Activated T-helper 1 cell treated with anti-CD3 and anti-CD28 coated beads, Interleukin-12 subunit alpha, Interleukin-12 subunit beta, Interleukin-2, Interleukin-4 antibody, amounts not matched to agents 30 ng/mL and 10 ng/mL and 1 ng/mL, durations not matched to agents 14 hours and 24 hours and 36 hours (primary cell): Measurements from ENCODE around the gene SYT1. TPM values are rescaled to one million over a fixed set of nuclear protein-coding genes. Genes with fewer than 3 reads are reported as not detected.

Experiments used
- DNase-seq: peaks from one replicate; pipeline ENCODE4 v3.0.0; 2021; ENCODE audit warnings: low spot score
- H3K27ac Mint-ChIP-seq: one replicate; pipeline ENCODE4 v1.8.0; 2021; ENCODE audit warnings: mild to moderate bottlenecking, mixed read lengths
- H3K27me3 Mint-ChIP-seq: one replicate; pipeline ENCODE4 v1.8.0; 2022; ENCODE audit warnings: mild to moderate bottlenecking, moderate library complexity, mixed read lengths; ENCODE audit not compliant: insufficient read depth
- H3K36me3 Mint-ChIP-seq: one replicate; pipeline ENCODE4 v1.8.0; 2021; ENCODE audit warnings: low read depth, mixed read lengths
- H3K4me1 Mint-ChIP-seq: one replicate; pipeline ENCODE4 v1.8.0; 2021; ENCODE audit warnings: low read depth, mixed read lengths
- H3K4me3 Mint-ChIP-seq: one replicate; pipeline ENCODE4 v1.8.0; 2021; ENCODE audit warnings: mild to moderate bottlenecking, moderate library complexity, mixed read lengths
- H3K9me3 Mint-ChIP-seq: one replicate; pipeline ENCODE4 v1.8.0; 2021; ENCODE audit warnings: mixed read lengths
- intact Hi-C: fragments of 100-400 bp; cut with micrococcal nuclease; formaldehyde crosslinking; loops from one replicate; pipeline ENCODE4 v1.15.1; 2024
- total RNA-seq: library from RNA; stranded (reverse); gene quantifications from 2 replicates; pipeline ENCODE4 v1.2.3, GENCODE V29; 2022

The SYT1 gene
- total RNA-seq, 1 donor from 2014 or later, result not detected

DNA sequence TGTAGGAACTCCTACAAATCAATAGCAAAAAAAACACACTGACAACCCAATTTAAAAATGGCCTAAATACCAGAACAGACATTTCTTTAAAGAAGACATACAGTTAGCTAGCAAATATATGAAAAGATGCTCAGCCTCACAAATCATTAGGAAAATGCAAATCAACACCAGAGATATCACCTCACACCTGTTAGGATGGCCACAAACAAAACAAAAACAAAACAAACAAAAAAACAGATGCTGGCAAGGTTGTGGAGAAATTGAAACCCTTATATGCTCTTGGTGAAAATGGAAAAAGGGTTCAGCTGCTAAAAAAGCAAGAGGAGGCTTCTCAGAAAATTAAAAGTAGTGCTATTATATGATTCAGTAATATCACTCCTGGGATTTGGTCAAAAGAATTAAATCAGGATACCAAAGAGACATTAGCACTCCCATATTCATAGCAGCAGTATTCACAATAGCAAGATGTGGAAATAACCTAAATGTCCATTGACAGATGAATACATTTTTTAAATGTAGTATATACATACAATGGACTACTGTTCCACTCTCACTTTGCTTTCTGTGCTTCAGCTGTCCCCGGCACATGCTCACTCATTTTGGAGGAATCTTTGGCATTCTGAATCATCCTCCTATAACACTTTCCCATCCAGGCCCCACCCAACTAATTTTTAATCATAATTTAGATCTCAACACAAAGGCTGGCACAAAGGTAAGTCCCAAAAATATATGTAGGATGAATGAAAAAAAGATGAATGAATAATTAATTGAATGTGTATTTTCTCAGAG is 99.1 kb downstream of the SYT1 start:
- intact Hi-C loops, result no loop called here
- no peaks in the 10 kb centered on the region for H3K36me3 Mint-ChIP-seq
- no peaks in the 10 kb centered on the region for H3K4me1 Mint-ChIP-seq
- DNase-seq, result no peak
- H3K4me3 Mint-ChIP-seq, result no peak overlapping the region
- no peaks in the 10 kb centered on the region for H3K27me3 Mint-ChIP-seq
- H3K27ac Mint-ChIP-seq, result no peak overlapping the region
- H3K9me3 Mint-ChIP-seq, result no peaks in the 10 kb centered on the region

DNA sequence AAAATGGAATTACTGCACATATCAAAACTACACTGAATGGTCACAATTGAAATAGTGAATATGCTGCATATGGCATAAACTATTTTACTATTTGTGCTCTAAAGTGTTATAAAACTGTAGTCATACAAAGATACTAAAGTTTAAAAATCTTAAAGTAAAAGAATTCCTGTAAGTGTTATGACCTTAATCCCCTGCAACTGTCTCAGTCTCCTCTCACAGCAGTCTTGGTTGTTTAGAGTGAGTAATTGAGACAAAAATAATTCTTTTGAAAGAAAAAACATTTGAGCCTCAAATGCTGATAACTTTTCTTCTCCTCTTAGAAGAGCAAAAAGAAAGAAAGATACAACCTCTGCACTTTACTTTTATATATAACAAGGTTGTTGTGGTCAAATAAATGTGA is 99.9 kb downstream of the SYT1 start:
- no peak overlapping the region for H3K4me3 Mint-ChIP-seq
- no peaks in the 10 kb centered on the region for H3K9me3 Mint-ChIP-seq
- no peaks in the 10 kb centered on the region for H3K36me3 Mint-ChIP-seq
- intact Hi-C loops, result no loop called here
- no peak for DNase-seq
- H3K27ac Mint-ChIP-seq, result no peak overlapping the region
- H3K27me3 Mint-ChIP-seq, result no peaks in the 10 kb centered on the region
- H3K4me1 Mint-ChIP-seq, result no peaks in the 10 kb centered on the region

DNA sequence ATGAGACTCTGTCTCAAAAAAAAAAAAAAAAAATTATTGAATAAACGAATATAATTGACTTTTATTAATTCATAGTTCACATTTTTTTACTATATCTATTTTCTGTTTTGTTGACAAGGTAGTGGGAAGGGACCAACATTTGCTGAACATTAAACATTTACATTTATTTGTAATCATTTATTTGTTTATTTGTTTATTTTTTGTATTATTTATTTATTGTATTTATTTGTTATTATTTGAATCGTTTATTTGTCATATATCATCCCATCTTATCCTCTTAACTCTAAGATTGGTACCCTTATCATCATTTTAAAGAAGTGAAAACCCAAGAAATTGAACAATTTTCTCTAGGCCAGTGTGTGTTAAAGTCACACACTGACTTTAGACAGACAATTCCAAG is 101.5 kb downstream of the SYT1 start:
- Mint-ChIP-seq H3K27me3 (no peaks in the 10 kb centered on the region), H3K9me3 (no peaks in the 10 kb centered on the region), H3K36me3 (no peaks in the 10 kb centered on the region), H3K27ac (no peak overlapping the region), H3K4me3 (no peak overlapping the region), H3K4me1 (no peaks in the 10 kb centered on the region)
- intact Hi-C loops, result no loop called here
- DNase-seq, result no peak

DNA sequence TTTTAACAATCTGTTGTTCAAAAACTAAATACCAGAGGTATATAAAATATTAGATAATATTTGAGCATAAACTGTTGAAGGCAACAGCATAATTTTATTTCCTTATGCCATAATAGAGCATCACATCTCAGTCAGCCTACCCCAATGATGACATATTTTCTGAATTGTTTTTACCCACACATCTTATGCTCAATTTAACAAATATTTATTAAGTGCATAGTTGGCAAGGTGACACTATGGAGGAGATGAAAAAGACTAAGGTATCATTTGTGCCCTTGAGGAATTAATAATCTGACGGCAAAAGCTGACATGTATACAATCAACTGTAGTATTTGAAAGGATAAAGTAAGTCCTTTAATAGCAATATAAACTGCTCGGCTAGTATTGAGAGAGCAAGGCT is 102.4 kb downstream of the SYT1 start:
- intact Hi-C loops, result no loop called here
- Mint-ChIP-seq H3K4me3 (no peak overlapping the region), H3K36me3 (no peaks in the 10 kb centered on the region), H3K27me3 (no peaks in the 10 kb centered on the region), H3K4me1 (no peaks in the 10 kb centered on the region), H3K9me3 (no peaks in the 10 kb centered on the region), H3K27ac (no peak overlapping the region)
- no peak for DNase-seq

DNA sequence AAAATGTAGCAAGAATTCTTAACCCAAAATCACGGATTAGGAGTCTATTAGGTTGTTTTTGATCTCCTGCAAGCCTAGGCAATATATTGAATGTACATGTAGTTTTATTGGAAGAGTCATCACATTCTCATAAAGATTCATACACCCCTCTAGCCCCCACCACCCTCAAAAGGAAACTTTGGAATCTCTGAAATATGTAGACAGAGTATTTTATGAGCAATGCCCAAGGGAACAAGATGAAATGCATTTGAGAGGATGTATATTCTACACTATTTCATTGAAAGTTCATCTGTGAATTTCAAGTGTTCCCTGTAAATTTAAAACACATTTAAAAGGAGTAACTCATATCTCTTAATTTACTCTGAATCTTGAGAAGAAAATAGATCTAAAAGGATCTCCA is 103.7 kb downstream of the SYT1 start:
- Mint-ChIP-seq H3K27ac (no peak overlapping the region), H3K4me1 (no peaks in the 10 kb centered on the region), H3K4me3 (no peak overlapping the region), H3K9me3 (no peaks in the 10 kb centered on the region), H3K27me3 (no peaks in the 10 kb centered on the region), H3K36me3 (no peaks in the 10 kb centered on the region)
- intact Hi-C loops, result no loop called here
- DNase-seq, result no peak

DNA sequence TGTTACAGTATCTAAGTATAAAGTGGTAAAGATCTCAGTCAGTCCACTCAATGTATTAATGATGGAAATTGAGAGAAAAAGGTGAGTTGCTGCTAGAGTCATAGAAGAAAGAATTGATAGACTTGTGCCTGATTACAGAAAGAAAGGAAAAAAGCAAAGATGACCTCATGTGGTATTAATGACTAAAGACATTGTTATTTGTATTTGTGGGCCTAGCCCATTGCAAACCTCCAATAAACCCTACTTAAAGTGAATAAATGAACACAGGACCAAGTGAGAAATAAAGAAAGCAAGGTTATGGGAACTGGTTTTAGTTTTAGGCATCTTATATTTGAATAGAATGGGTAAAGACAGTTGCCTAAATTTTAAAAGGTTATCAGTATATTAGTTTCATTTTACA is 105.5 kb downstream of the SYT1 start:
- H3K4me3 Mint-ChIP-seq, result no peak overlapping the region
- H3K9me3 Mint-ChIP-seq, result no peaks in the 10 kb centered on the region
- no peak overlapping the region for H3K27ac Mint-ChIP-seq
- H3K27me3 Mint-ChIP-seq, result no peaks in the 10 kb centered on the region
- H3K36me3 Mint-ChIP-seq, result no peaks in the 10 kb centered on the region
- DNase-seq, result no peak
- intact Hi-C loops, result no loop called here
- H3K4me1 Mint-ChIP-seq, result no peaks in the 10 kb centered on the region

DNA sequence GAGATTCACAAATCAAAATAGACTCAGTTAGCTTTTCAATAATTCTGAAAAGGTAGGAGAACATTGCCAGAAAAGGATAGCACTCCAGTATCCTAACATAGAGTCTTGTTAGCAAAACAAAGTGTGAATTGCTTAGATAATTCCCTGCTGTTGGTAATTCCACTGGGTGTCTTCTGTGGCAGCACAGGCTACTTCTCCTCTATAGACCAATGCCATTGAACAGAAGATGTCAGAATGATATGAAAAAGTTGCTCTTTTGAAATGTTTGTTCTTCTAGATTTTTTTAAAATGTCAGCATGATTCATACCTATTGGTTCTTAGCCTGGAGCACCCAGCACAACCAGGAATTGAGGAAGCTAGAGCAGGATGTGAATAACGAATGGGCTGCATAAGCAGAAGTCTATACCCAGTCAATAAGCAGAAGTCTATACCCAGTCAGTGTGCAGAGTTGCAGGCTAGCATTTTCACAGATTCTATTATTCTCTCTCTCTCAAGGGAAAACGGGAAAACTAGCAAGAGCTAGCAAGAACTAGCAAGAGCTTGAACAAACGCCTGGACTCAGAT is 112.8 kb downstream of the SYT1 start:
- Mint-ChIP-seq H3K4me1 (no peaks in the 10 kb centered on the region), H3K4me3 (no peak overlapping the region), H3K27me3 (no peaks in the 10 kb centered on the region), H3K9me3 (peaks cover 4% of the 10 kb centered on the region), H3K27ac (no peak overlapping the region), H3K36me3 (no peaks in the 10 kb centered on the region)
- intact Hi-C loops, result no loop called here
- no peak for DNase-seq

DNA sequence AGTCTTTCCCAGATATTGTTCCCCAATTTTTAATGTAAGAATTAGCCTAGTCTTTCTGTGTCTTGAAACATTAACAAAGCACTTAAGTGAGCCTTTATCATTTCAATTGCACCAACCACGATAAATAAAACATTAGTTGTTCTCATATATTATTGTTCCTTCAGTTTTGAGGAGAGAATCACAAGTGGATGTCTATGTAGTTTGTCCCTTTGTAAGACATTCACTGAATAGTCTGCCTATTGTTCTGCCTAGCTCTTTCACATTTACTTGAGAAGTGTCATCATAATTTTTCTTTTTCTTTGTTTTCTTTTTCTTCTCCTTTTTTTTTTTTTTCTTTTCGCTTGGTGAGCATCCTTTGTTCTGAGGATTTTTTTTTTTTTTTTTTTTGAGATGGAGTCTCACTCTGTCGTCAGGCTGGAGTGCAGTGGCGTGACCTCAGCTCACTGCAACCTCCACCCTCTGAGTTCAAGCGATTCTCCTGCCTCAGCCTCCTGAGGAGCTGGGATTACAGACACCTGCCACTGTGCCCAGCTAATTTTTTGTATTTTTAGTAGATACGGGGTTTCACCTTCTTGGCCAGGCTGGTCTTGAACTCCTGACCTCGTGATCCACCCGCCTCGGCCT is 129.7 kb downstream of the SYT1 start:
- no peak overlapping the region for H3K27ac Mint-ChIP-seq
- H3K4me3 Mint-ChIP-seq, result no peak overlapping the region
- no peaks in the 10 kb centered on the region for H3K9me3 Mint-ChIP-seq
- DNase-seq, result no peak
- no peaks in the 10 kb centered on the region for H3K27me3 Mint-ChIP-seq
- intact Hi-C loops, result no loop called here
- H3K36me3 Mint-ChIP-seq, result no peaks in the 10 kb centered on the region
- H3K4me1 Mint-ChIP-seq, result no peaks in the 10 kb centered on the region

DNA sequence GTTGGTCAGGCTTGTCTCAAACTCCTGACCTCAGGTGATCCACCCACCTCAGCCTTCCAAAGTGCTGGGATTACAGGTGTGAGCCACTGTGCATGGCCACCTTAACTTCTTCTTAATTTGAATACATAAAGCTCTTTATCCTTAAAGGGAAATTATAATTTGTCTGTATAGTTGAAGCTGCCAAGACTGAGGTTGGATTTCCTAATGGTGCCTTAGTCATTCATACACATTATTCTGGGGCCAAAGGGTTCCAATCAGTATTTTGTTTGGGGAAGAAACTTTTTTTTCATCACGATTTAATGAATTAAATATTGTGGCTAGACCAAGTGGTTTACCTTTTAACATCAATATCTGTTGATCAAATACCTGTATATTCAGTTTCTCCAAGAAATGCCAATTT is 135.9 kb downstream of the SYT1 start:
- no peaks in the 10 kb centered on the region for H3K9me3 Mint-ChIP-seq
- intact Hi-C loops, result no loop called here
- H3K4me1 Mint-ChIP-seq, result no peaks in the 10 kb centered on the region
- H3K36me3 Mint-ChIP-seq, result no peaks in the 10 kb centered on the region
- no peak overlapping the region for H3K27ac Mint-ChIP-seq
- no peaks in the 10 kb centered on the region for H3K27me3 Mint-ChIP-seq
- DNase-seq, result no peak
- no peak overlapping the region for H3K4me3 Mint-ChIP-seq

DNA sequence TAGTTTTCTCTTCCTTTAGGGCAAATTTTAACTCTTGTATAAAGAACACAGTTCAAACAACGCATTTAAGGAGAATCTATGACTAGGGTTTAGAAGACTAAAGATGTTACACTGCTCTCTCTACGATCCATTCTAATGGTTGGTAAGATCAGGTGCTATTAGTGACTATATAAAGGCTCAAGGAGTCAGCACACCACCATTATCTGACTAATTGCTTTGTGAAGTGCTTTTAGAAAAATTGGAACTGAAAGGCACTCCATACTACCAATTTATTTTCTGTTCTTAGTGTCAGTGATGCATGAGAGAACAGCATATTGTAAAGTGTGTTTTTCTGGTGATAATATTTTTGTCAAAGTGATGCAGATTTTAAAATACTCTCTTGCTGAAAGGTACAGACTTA is 136.8 kb downstream of the SYT1 start:
- no peak for DNase-seq
- no peaks in the 10 kb centered on the region for H3K9me3 Mint-ChIP-seq
- no peaks in the 10 kb centered on the region for H3K4me1 Mint-ChIP-seq
- H3K27me3 Mint-ChIP-seq, result no peaks in the 10 kb centered on the region
- no peak overlapping the region for H3K4me3 Mint-ChIP-seq
- H3K27ac Mint-ChIP-seq, result no peak overlapping the region
- H3K36me3 Mint-ChIP-seq, result no peaks in the 10 kb centered on the region
- intact Hi-C loops, result no loop called here

DNA sequence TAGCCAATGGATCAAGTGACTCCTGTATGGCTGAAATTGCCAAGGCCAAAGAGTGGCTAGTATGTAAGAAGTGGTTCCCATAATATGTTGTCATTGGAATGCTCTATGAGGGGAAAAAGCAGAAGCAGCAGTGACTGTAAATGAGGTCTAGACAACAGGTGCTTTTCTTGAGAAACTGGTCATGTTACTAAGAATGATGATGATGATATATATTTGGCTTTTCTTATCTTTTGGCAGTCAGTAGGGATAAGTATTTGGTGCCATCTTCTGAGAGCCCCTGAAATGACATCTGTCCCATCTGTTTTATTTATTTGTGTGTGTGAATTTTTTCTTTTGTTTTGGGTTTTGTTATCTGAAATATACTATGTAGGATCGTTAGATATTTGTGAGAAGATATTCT is 141.7 kb downstream of the SYT1 start:
- Mint-ChIP-seq H3K27me3 (no peaks in the 10 kb centered on the region), H3K9me3 (no peaks in the 10 kb centered on the region)

DNA sequence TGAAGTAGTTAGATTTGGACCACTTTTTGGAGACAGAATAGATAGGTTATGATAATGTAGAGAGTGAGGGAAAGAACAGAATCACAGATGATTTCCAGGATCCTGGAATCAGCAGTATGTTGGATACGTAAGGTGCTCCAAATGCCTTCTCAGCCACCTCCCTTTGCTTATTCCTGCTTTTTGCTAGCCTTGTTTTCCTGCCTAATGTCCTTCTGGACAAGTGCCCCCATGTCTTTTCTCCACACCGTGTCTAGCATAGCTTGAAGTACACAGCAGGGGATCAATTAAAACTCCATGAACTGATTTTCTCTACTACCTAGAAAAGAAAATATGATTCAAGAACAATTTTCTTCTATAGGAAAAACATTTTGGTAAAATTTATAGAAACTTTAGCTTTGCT is 144.0 kb downstream of the SYT1 start:
- no peak for DNase-seq
- Mint-ChIP-seq H3K27me3 (no peaks in the 10 kb centered on the region), H3K9me3 (peaks cover 4% of the 10 kb centered on the region), H3K4me1 (no peaks in the 10 kb centered on the region), H3K27ac (no peak overlapping the region), H3K36me3 (no peaks in the 10 kb centered on the region), H3K4me3 (no peak overlapping the region)
- intact Hi-C loops, result no loop called here

More for the DNA sequence above, 141.7 kb downstream of the SYT1 start:
- Mint-ChIP-seq H3K36me3 (no peaks in the 10 kb centered on the region), H3K4me1 (no peaks in the 10 kb centered on the region), H3K27ac (no peak overlapping the region), H3K4me3 (no peak overlapping the region)
- DNase-seq, result no peak
- intact Hi-C loops, result no loop called here

DNA sequence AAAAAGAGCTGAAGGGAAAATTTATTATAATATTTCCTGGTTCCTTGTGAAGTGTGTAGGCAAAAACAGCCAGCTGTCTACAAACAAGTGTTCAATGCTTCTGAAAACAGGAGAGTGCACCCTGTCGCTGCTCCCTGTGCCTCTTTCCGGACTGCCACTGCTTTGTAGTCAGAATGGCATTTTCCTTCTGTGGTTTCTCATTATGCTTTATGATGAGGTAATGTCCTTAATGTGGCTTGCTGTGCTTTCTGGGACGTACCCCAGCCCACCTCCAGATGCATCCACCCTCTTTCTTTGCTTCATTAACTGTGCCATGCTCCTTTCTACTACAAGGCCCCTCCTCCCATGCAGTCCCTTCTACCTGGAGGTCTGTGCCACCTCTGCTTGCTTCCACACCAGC is 148.1 kb downstream of the SYT1 start:
- H3K27me3 Mint-ChIP-seq, result no peaks in the 10 kb centered on the region
- H3K27ac Mint-ChIP-seq, result no peak overlapping the region
- H3K36me3 Mint-ChIP-seq, result no peaks in the 10 kb centered on the region
- no peak overlapping the region for H3K4me3 Mint-ChIP-seq
- intact Hi-C loops, result no loop called here
- H3K4me1 Mint-ChIP-seq, result no peaks in the 10 kb centered on the region
- no peak for DNase-seq
- H3K9me3 Mint-ChIP-seq, result peaks cover 5% of the 10 kb centered on the region
